GM10266 (cell line): ENCODE measurements around the gene SNAPC4.
A peak's percentile ranks its signal among the peaks of the same experiment; 100 is the strongest.

Source experiments
- DNase-seq: peaks from one replicate; pipeline ENCODE4 v3.0.0; 2012; ENCODE audit errors: extremely low spot score
- TF ChIP-seq, protein P1 (sequence below): IDR thresholded peaks from 2 replicates; pipeline ENCODE4 v1.5.1; 2012; ENCODE audit warnings: mild to moderate bottlenecking, low read depth; ENCODE audit not compliant: control insufficient read depth, insufficient read depth; ENCODE audit errors: missing control alignments

The SNAPC4 gene

DNA sequence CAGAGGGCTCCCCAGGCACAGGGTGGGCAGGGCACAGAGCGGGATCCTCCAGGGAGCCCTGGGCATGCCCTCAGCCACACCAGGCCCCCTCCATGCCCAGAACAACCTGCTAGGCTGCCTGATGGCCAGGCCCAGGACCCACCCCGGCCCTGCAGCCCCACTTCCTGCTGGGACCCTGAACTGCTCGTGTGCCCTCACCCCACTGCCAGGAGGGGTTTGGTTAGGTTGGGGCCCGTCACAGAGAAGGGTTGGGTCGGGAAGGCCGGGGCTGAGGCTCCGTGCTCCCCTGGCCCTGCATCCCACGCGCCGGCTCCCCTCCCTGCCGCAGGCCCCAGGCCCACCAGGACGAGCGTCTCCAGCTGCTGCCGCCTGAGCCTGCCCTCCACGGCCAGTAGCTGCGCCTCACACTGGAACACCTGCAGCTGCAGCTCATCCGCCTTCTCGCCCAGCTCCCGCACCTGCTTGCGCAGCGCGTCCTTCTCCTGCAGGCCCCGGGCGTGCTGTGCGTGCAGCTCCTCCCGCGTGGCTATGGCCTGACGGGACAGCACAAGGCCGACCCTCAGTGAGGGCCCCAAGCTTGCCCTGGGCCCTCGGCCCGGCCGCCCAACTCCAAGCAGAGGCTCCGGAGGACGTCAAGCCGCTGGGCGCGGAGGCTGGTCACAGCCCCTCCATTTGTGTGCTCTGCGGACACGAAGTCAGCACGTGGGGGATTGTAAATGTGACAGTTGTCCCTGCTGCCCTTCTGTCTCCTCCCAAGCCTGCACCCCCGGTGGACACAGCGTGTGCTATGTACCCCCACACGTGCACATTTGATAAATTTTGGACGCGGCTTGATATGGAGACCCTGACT lies 32.4 kb downstream of the SNAPC4 start:
- TF ChIP-seq, protein P1, sequence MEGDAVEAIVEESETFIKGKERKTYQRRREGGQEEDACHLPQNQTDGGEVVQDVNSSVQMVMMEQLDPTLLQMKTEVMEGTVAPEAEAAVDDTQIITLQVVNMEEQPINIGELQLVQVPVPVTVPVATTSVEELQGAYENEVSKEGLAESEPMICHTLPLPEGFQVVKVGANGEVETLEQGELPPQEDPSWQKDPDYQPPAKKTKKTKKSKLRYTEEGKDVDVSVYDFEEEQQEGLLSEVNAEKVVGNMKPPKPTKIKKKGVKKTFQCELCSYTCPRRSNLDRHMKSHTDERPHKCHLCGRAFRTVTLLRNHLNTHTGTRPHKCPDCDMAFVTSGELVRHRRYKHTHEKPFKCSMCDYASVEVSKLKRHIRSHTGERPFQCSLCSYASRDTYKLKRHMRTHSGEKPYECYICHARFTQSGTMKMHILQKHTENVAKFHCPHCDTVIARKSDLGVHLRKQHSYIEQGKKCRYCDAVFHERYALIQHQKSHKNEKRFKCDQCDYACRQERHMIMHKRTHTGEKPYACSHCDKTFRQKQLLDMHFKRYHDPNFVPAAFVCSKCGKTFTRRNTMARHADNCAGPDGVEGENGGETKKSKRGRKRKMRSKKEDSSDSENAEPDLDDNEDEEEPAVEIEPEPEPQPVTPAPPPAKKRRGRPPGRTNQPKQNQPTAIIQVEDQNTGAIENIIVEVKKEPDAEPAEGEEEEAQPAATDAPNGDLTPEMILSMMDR = no peak
- DNase-seq = no peak

DNA sequence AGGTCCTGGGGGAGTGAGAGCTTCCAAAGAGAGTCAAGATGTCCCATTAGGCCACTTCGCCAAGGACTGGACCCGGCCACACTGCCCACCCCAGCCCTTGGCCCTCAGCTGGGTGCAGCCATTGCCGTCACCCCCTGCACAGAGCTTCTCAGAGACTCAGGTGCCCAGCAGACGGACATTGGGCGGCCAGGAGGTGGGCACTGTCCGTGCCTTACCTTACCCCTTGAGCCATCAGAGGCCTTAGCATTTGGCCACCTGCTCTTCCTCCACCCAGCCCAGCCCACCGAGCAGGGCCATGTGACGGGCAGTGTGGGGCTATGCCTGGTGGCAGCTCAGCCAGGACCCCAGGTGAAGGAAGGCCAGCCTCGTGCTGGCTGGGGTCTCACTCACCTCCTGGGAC lies 33.1 kb downstream of the SNAPC4 start:
- no peak for DNase-seq
- TF ChIP-seq, protein P1 = no peak

DNA sequence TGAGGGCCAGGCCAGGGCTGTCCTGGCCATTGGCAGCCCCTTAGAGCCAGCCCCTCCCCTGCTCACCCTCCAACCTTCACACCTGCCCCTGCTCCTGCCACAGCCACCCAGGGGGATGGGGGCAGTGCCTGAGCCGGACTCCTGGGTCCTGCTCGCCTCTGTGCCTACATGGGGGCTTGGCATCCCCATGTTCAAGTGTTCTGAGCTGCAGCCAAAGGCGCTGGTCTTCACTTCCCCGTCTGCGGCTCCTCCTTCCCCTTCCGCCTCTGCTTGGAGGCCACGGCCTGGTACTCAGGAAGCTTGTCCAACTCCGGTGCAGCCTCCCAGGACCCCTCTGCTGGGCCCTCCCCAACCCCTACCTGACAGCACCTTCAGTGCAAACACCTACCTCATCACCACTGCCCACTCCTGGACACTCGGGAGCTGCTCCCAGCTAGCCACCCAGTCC lies 34.2 kb downstream of the SNAPC4 start:
- DNase-seq = no peak
- TF ChIP-seq, protein P1 = no peak

DNA sequence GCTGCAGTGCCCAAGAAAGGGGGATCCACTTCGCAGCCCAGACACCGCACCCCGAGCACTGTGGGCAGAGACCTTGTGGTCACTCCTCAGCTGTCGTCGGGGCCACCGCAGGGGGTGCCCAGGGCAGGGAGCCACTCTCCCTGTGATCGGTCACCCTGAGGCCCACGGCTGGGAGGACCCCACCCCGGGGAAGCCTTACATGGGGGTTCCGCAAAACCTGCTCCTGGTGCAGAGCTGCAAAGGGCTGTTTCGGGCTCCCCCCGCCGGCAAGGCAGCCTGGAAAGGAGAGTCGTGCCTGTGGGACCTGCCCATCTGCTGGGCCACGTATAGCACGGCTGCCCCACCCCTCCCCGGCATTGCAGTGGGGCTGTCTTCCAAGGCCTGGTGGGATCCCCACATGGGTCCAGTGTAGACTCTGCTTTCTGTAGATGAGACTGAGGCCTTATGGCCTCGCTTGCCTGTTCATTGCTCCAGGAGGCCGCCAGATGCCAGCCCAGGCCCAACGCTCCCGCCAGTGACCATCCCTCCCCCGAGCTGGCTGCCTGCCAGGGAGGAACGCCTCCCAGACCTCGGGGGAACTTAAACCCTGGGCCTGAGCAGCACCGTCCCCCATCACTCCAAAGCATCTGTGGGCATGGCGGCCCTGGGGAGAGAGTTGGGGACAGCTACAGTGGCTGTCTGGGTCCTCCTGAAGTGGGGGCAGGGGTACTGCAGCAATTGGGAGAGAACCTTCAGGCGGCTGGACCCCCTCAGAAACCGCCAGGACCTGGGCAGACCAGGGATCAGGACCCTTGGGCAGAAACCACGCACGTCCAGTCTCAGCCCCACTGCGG lies 34.8 kb downstream of the SNAPC4 start:
- no peak for DNase-seq
- TF ChIP-seq, protein P1 = no peak

DNA sequence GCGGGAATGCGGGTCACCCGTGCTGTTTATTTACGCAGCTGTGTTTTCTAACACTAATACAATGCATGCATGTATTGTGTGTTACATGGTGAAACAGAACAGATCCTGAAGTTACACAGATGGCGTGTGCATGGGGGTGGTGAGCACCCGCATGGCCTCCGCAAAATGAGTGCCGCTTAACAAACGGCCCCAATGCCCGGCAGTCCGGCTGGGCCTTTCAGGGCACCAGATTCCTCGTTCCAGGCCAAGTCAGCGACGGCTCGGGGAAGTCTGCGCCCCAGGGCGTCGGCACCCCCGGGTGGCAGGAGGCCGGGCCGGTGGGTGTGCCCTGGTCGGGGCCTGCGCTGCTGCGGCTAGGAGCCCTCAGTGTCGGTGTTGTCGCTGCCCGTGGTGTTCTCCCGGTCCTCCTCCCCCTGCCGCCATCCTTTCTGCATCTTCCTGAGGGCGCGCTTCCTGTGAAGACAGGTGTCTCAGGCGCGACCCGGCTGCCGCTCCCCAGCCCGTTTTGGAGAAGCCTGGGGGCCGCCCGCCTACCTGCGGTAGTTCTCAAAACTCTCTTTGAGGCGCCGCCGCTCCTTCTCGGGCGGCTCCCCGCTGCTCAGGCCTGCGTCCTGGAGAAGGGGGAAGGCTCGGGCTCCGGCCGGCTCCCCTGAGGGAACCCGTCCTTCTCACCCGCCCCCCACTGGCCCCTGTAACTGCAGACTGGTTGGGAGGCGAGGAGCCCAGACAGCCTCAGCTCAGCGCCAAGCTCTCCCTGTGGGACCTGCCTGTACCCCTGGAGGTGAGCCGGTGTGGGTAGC lies 35.8 kb downstream of the SNAPC4 start:
- TF ChIP-seq, protein P1 = no peak
- DNase-seq = no peak

DNA sequence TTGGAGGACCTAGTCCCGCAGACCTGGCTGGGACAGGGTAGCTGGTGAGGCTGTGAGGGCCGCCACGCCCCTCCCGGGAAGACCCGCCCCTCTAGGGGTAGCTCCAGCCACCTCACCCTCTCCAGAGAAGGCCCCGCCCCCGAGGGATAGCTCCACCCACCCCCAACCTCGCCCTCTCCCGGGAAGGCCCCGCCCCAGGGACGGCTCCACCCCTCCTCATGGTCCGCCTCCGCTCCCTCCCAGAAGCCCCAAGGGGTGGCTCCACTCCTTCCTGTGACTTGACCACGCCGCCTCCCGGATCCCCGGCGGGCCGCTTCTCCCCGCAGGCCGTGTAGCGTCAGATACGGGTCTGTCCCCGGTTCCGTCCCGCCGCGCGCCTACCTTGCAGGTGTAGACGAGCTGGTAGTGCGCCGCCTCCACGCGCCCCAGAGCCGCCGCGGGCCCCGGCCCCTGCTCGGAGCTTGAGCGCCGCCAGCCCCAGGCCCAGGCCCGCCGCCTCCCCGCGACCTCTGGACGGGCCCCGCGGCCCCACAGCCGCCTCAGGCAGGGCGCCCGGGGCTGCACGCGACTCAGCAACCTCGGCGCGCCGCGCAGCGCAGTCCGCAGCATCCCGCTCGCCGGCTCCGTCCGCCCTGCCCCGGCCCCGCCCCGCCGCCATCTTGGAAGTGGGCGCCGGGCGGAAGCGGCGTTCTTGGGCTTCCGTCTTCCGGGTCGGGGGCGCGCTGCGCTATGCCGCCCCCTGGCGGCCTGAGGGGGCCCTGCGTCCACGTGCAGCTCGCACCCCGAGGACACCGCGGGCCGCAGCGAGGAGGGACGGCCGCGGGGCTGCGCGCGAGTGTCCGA lies 36.6 kb downstream of the SNAPC4 start, which contains the start of gene DNLZ:
Gene DNLZ, minus strand, starts transcription at position 639 of the 843 bp plus-strand sequence. Its CDS starts 30 bp downstream, at position 609.
- TF ChIP-seq, protein P1 = peak; percentile 98
- DNase-seq = peak; percentile 100
